Measurements from ENCODE around the gene RBKS. TPM values are rescaled to one million over a fixed set of nuclear protein-coding genes. Genes with fewer than 3 reads are reported as not detected.

The RBKS gene
- total and polyA plus RNA-seq, 3 experiments from 2014 or later: 2.1 to 4.7 (median 2.9) TPM

DNA sequence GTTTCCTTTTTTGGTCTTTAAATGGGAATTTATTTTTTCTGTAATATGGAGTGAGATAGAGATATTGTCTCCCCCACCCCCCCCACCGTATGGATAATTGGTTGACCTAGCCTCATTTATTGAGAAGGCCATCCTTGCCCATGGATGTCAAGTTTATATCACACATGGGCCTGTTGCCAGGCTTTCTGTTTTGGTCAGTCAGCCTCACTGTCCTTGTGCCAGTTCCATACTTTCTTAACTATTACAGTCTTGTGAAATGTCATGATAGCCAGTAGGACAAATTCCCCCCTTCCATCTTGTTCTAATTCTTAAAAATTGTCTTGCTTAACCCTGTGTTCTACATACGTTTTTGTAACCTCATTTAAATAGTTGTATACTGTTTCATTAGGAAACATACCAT is 12.8 kb upstream of the RBKS start:
- Histone ChIP-seq H3K36me3 (ENCODE audit: insufficient read depth, low read length) (no peaks in the 10 kb centered on the region), H3K27me3 (ENCODE audit: insufficient read depth, low read length, poor library complexity, severe bottlenecking) (no peaks in the 10 kb centered on the region), H3K27ac (ENCODE audit: low read depth, low read length) (no peak overlapping the region), H3K4me1 (ENCODE audit: insufficient read depth, low read length) (no peaks in the 10 kb centered on the region), H3K9me3 (ENCODE audit: low read length) (no peaks in the 10 kb centered on the region), H3K4me3 (ENCODE audit: low read length) (no peak overlapping the region)
- no peaks in the 10 kb centered on the region for H3K27me3 Mint-ChIP-seq
- H3K4me1 Mint-ChIP-seq: peaks cover 23 to 61% (median 51%) of the 10 kb centered on the region in 3 donors
- POLR2A ChIA-PET: no interaction called here
- H3K9me3 Mint-ChIP-seq: no peaks in the 10 kb centered on the region
- peak overlapping the region in 2 of 8 donors; percentile 26 to 51 for H3K27ac Mint-ChIP-seq
- H3K4me3 Mint-ChIP-seq: no peak overlapping the region
- peaks cover 19 to 66% (median 47%) of the 10 kb centered on the region in 3 donors for H3K36me3 Mint-ChIP-seq
- CTCF ChIA-PET: no interaction called here
- no peak for DNase-seq

DNA sequence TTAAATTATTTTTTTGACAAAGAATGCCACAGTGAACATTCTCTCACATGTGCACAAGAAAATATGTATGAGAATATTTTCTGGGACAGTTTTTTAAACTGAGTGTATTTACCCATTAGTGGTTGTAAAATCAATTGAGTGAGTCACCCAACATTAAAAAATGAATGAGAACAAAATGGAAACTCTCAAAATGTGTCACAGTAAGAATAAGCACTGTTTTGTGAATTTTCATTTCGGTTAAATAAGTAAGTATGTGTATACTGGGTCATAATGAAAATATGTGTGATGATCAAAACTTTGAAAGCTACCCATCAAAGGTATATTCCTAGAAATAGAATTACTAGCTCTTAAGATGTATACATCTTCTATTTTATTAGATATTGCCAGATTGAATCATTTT is 11.9 kb upstream of the RBKS start:
- Mint-ChIP-seq H3K4me3 (no peak overlapping the region), H3K27ac (peak overlapping the region in 1 of 8 donors; percentile 64), H3K36me3 (peaks cover 20 to 71% (median 50%) of the 10 kb centered on the region in 3 donors), H3K9me3 (no peaks in the 10 kb centered on the region), H3K27me3 (no peaks in the 10 kb centered on the region), H3K4me1 (peaks cover 27 to 64% (median 55%) of the 10 kb centered on the region in 3 donors)
- CTCF ChIA-PET: no interaction called here
- Histone ChIP-seq H3K27ac (ENCODE audit: low read depth, low read length) (no peak overlapping the region), H3K27me3 (ENCODE audit: insufficient read depth, low read length, poor library complexity, severe bottlenecking) (no peaks in the 10 kb centered on the region), H3K4me1 (ENCODE audit: insufficient read depth, low read length) (peaks cover 9% of the 10 kb centered on the region), H3K9me3 (ENCODE audit: low read length) (no peaks in the 10 kb centered on the region), H3K4me3 (ENCODE audit: low read length) (no peak overlapping the region), H3K36me3 (ENCODE audit: insufficient read depth, low read length) (no peaks in the 10 kb centered on the region)
- DNase-seq: no peak
- POLR2A ChIA-PET: no interaction called here

DNA sequence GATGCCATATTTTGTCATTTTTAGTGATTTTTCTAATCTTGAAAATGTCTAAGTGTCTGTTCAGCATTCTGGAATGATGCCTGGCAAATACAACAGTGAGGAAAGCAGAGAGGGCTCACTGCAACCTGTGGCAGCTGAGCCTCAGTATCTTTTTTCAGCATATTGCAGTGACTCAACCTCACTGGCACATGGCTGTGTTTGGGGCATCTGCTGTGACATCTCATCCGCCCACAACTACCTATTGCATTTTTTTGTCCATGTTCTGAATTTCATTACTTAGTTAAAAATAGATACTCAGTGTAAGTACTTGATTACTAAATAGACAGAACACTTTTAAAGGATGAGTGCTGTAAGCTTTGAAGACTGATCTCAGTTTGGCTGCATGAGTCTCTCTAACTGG is 11.0 kb upstream of the RBKS start:
- DNase-seq: no peak
- H3K4me1 Mint-ChIP-seq: peaks cover 20 to 64% (median 51%) of the 10 kb centered on the region in 3 donors
- Histone ChIP-seq H3K27me3 (ENCODE audit: insufficient read depth, low read length, poor library complexity, severe bottlenecking) (no peaks in the 10 kb centered on the region), H3K9me3 (ENCODE audit: low read length) (no peaks in the 10 kb centered on the region), H3K27ac (ENCODE audit: low read depth, low read length) (no peak overlapping the region), H3K36me3 (ENCODE audit: insufficient read depth, low read length) (no peaks in the 10 kb centered on the region), H3K4me1 (ENCODE audit: insufficient read depth, low read length) (peaks cover 11% of the 10 kb centered on the region), H3K4me3 (ENCODE audit: low read length) (no peak overlapping the region)
- H3K27me3 Mint-ChIP-seq: no peaks in the 10 kb centered on the region
- H3K9me3 Mint-ChIP-seq: no peaks in the 10 kb centered on the region
- peaks cover 27 to 74% (median 49%) of the 10 kb centered on the region in 3 donors for H3K36me3 Mint-ChIP-seq
- peak overlapping the region in 3 of 8 donors; percentile 14 to 57 (median 21) for H3K27ac Mint-ChIP-seq
- POLR2A ChIA-PET: interaction anchor here (0.7 kb wide), 1 partner anchor 465 kb away, joined by 3 read pairs; no protein-coding TSS in a partner anchor
- CTCF ChIA-PET: no interaction called here
- no peak overlapping the region for H3K4me3 Mint-ChIP-seq

DNA sequence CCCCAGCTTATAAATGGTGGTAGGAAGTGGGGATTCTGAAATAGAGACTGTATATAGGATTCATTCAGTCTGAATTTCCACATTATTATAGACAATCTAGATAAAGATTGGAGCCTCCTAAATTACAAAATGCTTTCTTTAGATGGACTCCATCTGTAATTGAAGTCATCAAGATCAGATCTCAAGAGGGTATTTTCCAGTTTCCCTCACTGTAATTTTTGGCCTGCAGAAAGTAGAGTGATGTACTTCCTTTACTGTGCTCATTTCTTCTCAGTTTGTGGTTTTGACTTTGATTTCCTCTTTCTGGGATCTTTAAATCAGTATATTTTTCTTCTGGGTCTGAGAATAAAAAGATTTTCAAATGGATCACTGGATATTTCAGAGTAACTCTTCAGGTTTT is 7.5 kb upstream of the RBKS start:
- H3K9me3 Mint-ChIP-seq: no peaks in the 10 kb centered on the region
- CTCF ChIA-PET: no interaction called here
- DNase-seq: no peak
- H3K27ac Mint-ChIP-seq: peak overlapping the region; percentile 17 to 92 (median 80)
- H3K36me3 ChIP-seq (ENCODE audit: insufficient read depth, low read length): no peaks in the 10 kb centered on the region
- peaks cover 19% of the 10 kb centered on the region for H3K4me1 ChIP-seq (ENCODE audit: insufficient read depth, low read length)
- no peak overlapping the region for H3K27ac ChIP-seq (ENCODE audit: low read depth, low read length)
- POLR2A ChIA-PET: no interaction called here
- no peak overlapping the region for H3K4me3 Mint-ChIP-seq
- no peaks in the 10 kb centered on the region for H3K9me3 ChIP-seq (ENCODE audit: low read length)
- H3K4me3 ChIP-seq (ENCODE audit: low read length): no peak overlapping the region
- peaks cover 25 to 74% (median 46%) of the 10 kb centered on the region in 3 donors for H3K36me3 Mint-ChIP-seq
- H3K4me1 Mint-ChIP-seq: peaks cover 32 to 78% (median 62%) of the 10 kb centered on the region in 3 donors
- H3K27me3 ChIP-seq (ENCODE audit: insufficient read depth, low read length, poor library complexity, severe bottlenecking): no peaks in the 10 kb centered on the region
- no peaks in the 10 kb centered on the region for H3K27me3 Mint-ChIP-seq

DNA sequence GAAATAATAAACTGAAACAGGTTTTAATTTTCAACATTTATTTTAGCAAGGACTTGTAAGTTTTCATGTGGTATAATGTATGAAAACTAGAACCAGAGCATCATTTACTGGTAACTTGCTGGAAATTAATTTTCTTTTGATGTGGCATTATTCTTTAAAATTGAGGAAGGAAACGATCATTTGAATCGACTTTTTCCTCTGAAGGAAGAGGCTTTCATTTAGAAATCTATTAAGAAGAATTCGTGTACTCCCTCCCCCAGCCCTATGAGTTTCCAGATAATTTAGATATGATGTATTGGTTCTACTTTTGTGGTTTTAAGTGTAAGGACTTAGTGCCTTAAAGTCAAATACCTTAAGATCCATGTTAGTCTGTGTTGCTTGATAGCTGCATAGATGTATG is 2.8 kb upstream of the RBKS start:
- H3K27ac Mint-ChIP-seq: peak overlapping the region; percentile 49 to 100 (median 100)
- CTCF ChIA-PET: no interaction called here
- no peak overlapping the region for H3K4me3 ChIP-seq (ENCODE audit: low read length)
- no peaks in the 10 kb centered on the region for H3K9me3 ChIP-seq (ENCODE audit: low read length)
- peak in 1 of 5 donors; percentile 7 for DNase-seq
- peak overlapping the region in 1 of 7 donors; percentile 22 for H3K4me3 Mint-ChIP-seq
- POLR2A ChIA-PET: no interaction called here
- peaks cover 50% of the 10 kb centered on the region for H3K4me1 ChIP-seq (ENCODE audit: insufficient read depth, low read length)
- H3K9me3 Mint-ChIP-seq: peaks cover 0 to 4% (median 2%) of the 10 kb centered on the region in 5 donors
- peaks cover 4 to 13% of the 10 kb centered on the region in 2 donors for H3K27me3 Mint-ChIP-seq
- no peaks in the 10 kb centered on the region for H3K36me3 ChIP-seq (ENCODE audit: insufficient read depth, low read length)
- peaks cover 54 to 93% (median 73%) of the 10 kb centered on the region in 3 donors for H3K4me1 Mint-ChIP-seq
- H3K27me3 ChIP-seq (ENCODE audit: insufficient read depth, low read length, poor library complexity, severe bottlenecking): no peaks in the 10 kb centered on the region
- H3K36me3 Mint-ChIP-seq: peaks cover 19 to 55% (median 24%) of the 10 kb centered on the region in 3 donors
- no peak overlapping the region for H3K27ac ChIP-seq (ENCODE audit: low read depth, low read length)

DNA sequence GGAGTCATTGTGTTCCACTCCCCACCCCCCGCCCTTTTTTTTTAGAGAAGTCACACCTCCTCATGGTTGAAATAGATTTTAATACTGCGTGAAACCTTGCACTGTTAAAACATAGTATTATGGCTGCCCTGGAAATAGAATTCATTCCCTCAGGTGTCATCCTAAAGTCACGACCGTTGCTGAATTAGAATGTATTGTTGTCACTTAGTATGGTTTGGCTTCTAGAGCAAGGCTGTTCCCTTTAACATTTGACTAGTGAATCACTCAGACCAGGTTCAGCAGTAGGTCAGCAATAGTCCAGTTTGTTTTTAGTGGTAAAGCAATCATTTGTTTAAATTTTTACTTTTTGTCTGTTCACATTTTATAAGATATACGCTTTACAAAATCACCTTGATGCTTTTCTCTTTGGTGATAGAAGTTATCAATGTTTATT is 1.5 kb upstream of the RBKS start:
- Mint-ChIP-seq H3K9me3 (peaks cover 0 to 4% (median 2%) of the 10 kb centered on the region in 5 donors), H3K4me1 (peaks cover 46 to 80% (median 60%) of the 10 kb centered on the region in 3 donors), H3K27me3 (peaks cover 4 to 13% of the 10 kb centered on the region in 2 donors), H3K27ac (peak overlapping the region; percentile 100), H3K4me3 (peak overlapping the region; percentile 93 to 99 (median 96)), H3K36me3 (peaks cover 11 to 42% (median 15%) of the 10 kb centered on the region in 3 donors)
- DNase-seq: no peak
- POLR2A ChIA-PET: interaction anchor here (0.5 to 1.6 kb wide), 3 partner anchors 29 to 501 kb away, joined by 3 to 7 read pairs (median 4); partner anchors contain the start of gene FOSL2
- CTCF ChIA-PET: no interaction called here
- Histone ChIP-seq H3K27me3 (ENCODE audit: insufficient read depth, low read length, poor library complexity, severe bottlenecking) (no peaks in the 10 kb centered on the region), H3K9me3 (ENCODE audit: low read length) (no peaks in the 10 kb centered on the region), H3K36me3 (ENCODE audit: insufficient read depth, low read length) (no peaks in the 10 kb centered on the region), H3K4me3 (ENCODE audit: low read length) (peak overlapping the region; percentile 99), H3K27ac (ENCODE audit: low read depth, low read length) (peak overlapping the region; percentile 100), H3K4me1 (ENCODE audit: insufficient read depth, low read length) (peaks cover 38% of the 10 kb centered on the region)

DNA sequence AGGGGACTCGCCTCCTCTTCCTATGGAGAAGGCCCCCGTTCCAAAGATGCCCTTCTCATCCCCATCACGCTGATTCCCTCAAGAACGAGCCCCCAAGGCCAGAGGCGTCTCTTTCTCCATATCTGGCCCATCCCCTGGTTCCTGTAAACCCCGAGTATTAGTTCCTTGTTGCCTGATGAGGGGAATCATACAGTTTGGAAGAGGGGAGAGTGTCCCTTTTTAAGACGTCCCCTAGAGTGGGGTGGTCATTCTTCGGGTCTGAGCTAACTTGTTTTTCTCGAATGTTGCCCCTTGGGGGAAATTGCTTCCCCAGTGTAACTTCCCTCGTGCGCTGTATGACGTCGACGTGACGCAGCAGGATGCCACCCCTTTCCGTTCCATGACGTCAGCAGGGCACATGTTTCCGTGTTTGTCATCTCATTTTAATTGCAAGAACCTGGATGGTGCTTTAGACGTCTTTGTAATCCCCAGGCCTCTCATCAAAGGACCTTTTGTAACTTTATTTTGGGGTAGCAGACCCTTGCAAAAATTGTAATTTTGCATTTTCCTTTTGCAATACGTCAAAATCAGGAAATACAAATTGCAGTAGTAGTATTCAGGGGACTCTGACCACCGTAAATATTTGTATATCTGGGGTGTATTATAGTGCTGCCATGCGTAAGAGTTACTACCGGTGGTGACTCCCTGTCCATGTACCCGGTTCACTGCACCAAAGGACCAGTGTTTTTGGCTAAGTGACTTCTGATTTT is 911 bp upstream of the RBKS start:
- H3K27me3 Mint-ChIP-seq: peaks cover 4 to 13% of the 10 kb centered on the region in 2 donors
- peak overlapping the region; percentile 99 for H3K4me3 ChIP-seq (ENCODE audit: low read length)
- peak overlapping the region; percentile 100 for H3K27ac ChIP-seq (ENCODE audit: low read depth, low read length)
- H3K9me3 Mint-ChIP-seq: peaks cover 0 to 4% (median 2%) of the 10 kb centered on the region in 5 donors
- no peaks in the 10 kb centered on the region for H3K27me3 ChIP-seq (ENCODE audit: insufficient read depth, low read length, poor library complexity, severe bottlenecking)
- peaks cover 38% of the 10 kb centered on the region for H3K4me1 ChIP-seq (ENCODE audit: insufficient read depth, low read length)
- ChIA-PET CTCF (no interaction called here), POLR2A (interaction anchor here (0.5 to 1.6 kb wide), 4 partner anchors 29 to 517 kb away, joined by 3 to 7 read pairs (median 4); partner anchors contain the start of gene FOSL2)
- H3K27ac Mint-ChIP-seq: peak overlapping the region; percentile 100
- no peaks in the 10 kb centered on the region for H3K9me3 ChIP-seq (ENCODE audit: low read length)
- peaks cover 46 to 74% (median 59%) of the 10 kb centered on the region in 3 donors for H3K4me1 Mint-ChIP-seq
- DNase-seq: peak; percentile 88 to 95 (median 94)
- H3K36me3 Mint-ChIP-seq: peaks cover 6 to 36% (median 15%) of the 10 kb centered on the region in 3 donors
- H3K4me3 Mint-ChIP-seq: peak overlapping the region; percentile 93 to 99 (median 96)
- no peaks in the 10 kb centered on the region for H3K36me3 ChIP-seq (ENCODE audit: insufficient read depth, low read length)

DNA sequence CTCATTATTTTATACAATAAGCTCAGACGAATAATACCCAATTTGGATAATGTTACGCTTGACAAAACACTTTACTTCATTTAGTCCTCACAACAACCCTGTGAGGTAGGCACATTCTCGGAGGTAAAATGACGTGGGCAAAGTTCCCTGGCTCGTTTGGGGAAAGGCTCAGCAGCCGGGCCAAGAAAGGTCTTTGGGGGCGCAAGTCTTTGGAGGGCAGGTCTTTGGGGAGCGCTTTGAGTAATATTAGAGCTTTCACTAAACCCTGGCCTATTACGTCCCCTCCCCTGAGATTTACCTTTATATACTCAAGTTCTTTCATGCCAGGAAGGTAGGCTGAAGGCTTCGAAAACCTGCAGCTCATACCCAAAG is 427 bp downstream of the RBKS start:
- Mint-ChIP-seq H3K4me3 (peak overlapping the region; percentile 93 to 99 (median 98)), H3K9me3 (peaks cover 0 to 4% (median 2%) of the 10 kb centered on the region in 5 donors), H3K36me3 (peaks cover under 1 to 24% (median 9%) of the 10 kb centered on the region in 3 donors), H3K27me3 (peaks cover 4 to 13% of the 10 kb centered on the region in 2 donors), H3K4me1 (peaks cover 44 to 63% (median 50%) of the 10 kb centered on the region in 3 donors), H3K27ac (peak overlapping the region; percentile 97 to 100 (median 100))
- Histone ChIP-seq H3K9me3 (ENCODE audit: low read length) (no peaks in the 10 kb centered on the region), H3K4me3 (ENCODE audit: low read length) (peak overlapping the region; percentile 99), H3K4me1 (ENCODE audit: insufficient read depth, low read length) (peaks cover 38% of the 10 kb centered on the region), H3K27ac (ENCODE audit: low read depth, low read length) (peak overlapping the region; percentile 100), H3K27me3 (ENCODE audit: insufficient read depth, low read length, poor library complexity, severe bottlenecking) (no peaks in the 10 kb centered on the region), H3K36me3 (ENCODE audit: insufficient read depth, low read length) (no peaks in the 10 kb centered on the region)
- ChIA-PET POLR2A (interaction anchor here (1.6 kb wide), 1 partner anchor 30 kb away, joined by 7 read pairs; no protein-coding TSS in a partner anchor), CTCF (no interaction called here)
- peak in 1 of 5 donors; percentile 47 for DNase-seq

Measured in CD8-positive, alpha-beta memory T cell (primary cell).